Heart left ventricle (tissue), 13 donors: ENCODE measurements around the gene TTC3.

Source experiments
- CTCF ChIP-seq, 12 donors: fragments of 200-600 bp; sonication (generic) in 4 of 12; IDR thresholded peaks; one replicate each; pipeline versions ENCODE4 v1.5.0 to v1.8.0; 2018 to 2022; ENCODE audit warnings: antibody characterized with exemption in 12 of 12, mild to moderate bottlenecking in 5 of 12
- POLR2A ChIP-seq, 2 donors: fragments of 450-650 bp; IDR thresholded peaks; one replicate each; pipeline ENCODE4 v1.6.1; 2017; ENCODE audit warnings: antibody characterized with exemption in 2 of 2, mild to moderate bottlenecking in 2 of 2, moderate library complexity in 2 of 2
- donor health status: ischemic (EF 13 %, LVEDD 7.1; RV severe dilation, severe dysfunction).
- donor health status: DM: no; HTN: yes; CAD: no.
- donor health status: DM: no; HTN: no; CAD: no.
- donor health status: ischemic (EF 25% LVEDD 6.9; RV normal size, moderate dysfunction).
- donor health status: ischemic (EF 25% LVEDD 5.7; RV mildly dilated, moderate dysfunction).
- donor health status: ischemic (EF 35%, LVEDD 5.7; RV mildly dilated, moderate dysfunction).
- donor health status: nonischemic (EF 11% LVEDD 7.7; RV severe dilation, severe dysfunction).
- donor health status: DM: yes; HTN: yes; CAD: no.
- donor health status: PGD.
- donor health status: ischemic (EF 29% LVEDD 5.4; RV normal size, mild dysfunction).
- donor health status: nonischemic (EF 23%, LVEDD 6.1; RV moderate dilation, normal function).

GRCh38 chr21:37030864-37031263, 42.2 kb upstream of the TTC3 start:
- TF ChIP-seq POLR2A (IDR thresholded peaks at IDR 0.05), result no peak
- TF ChIP-seq CTCF (IDR thresholded peaks at IDR 0.05), result no peak
